GM12875 (cell line): Measurements from ENCODE around the gene BTF3.
A peak's percentile ranks its signal among the peaks of the same experiment; 100 is the strongest.
"Not testable (repeated sequence)": the region's sequence is repeated elsewhere in the genome, so short reads cannot be mapped to it uniquely, and the experiment has no call there.

Experiments
- H3K4me3 ChIP-seq: one replicate; pipeline ENCODE4 v1.5.1; 2011; ENCODE audit warnings: low read depth, low read length, control low read depth
- TF ChIP-seq, protein P1 (sequence below): IDR thresholded peaks from 2 replicates; pipeline ENCODE4 v1.5.1; 2011; ENCODE audit warnings: low read depth, mild to moderate bottlenecking, control low read depth, inconsistent platforms, low read length, moderate library complexity, borderline replicate concordance; ENCODE audit not compliant: insufficient read depth

Gene BTF3

DNA sequence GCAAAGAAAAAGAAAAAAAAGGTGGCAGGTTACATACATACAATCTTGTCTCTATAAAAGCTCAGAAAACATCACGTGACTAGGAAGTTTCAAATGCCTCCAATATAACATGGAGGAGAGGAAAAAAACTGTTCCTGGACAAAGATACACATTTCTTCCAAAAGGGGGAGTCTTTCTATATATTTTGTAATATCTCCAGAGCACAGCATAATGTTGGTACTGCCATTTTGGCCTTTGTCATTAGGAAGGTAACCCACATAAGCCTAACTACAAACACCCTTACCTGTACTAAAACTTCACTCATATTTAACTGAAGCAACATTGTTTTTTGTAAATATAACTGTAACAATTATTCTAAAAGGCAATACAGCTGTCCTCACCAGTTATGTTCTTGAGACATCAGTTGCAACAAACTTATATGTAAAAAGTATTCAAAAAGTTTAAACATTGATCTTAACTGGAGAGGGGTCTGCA is 1.2 kb upstream of the BTF3 start:
- TF ChIP-seq, protein P1, sequence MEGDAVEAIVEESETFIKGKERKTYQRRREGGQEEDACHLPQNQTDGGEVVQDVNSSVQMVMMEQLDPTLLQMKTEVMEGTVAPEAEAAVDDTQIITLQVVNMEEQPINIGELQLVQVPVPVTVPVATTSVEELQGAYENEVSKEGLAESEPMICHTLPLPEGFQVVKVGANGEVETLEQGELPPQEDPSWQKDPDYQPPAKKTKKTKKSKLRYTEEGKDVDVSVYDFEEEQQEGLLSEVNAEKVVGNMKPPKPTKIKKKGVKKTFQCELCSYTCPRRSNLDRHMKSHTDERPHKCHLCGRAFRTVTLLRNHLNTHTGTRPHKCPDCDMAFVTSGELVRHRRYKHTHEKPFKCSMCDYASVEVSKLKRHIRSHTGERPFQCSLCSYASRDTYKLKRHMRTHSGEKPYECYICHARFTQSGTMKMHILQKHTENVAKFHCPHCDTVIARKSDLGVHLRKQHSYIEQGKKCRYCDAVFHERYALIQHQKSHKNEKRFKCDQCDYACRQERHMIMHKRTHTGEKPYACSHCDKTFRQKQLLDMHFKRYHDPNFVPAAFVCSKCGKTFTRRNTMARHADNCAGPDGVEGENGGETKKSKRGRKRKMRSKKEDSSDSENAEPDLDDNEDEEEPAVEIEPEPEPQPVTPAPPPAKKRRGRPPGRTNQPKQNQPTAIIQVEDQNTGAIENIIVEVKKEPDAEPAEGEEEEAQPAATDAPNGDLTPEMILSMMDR, result no peak
- no peak overlapping the region for H3K4me3 ChIP-seq

GRCh38 chr5:73497497-73498056 is 665 bp upstream of the BTF3 start:
- TF ChIP-seq, protein P1, result no peak
- peak overlapping the region; percentile 98 for H3K4me3 ChIP-seq

DNA sequence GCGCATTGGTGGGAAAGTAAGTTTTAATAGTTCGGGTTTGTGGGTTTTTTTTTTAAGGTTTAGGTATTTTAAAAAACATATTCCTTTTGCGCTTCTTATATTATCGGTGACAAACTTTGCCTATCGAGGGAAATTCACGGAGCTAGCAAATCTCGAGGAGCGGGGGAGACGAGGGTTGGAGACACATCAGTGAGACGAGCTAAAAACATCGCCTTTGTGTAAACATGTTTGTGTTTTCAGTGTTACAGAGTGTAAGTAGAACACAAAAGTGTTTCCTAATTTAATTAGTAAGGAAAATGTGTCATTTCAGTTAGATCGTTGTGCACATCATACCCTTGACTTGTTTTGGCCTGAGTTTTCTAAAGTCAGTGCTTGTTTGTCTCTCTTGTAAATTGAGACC is 945 bp downstream of the BTF3 start:
- peak overlapping the region; percentile 98 for H3K4me3 ChIP-seq
- TF ChIP-seq, protein P1, result no peak

- no peak overlapping the region for H3K4me3 ChIP-seq
- TF ChIP-seq, protein P1, result no peak
Observed at GRCh38 chr5:73499756-73500155, 1.5 kb downstream of the BTF3 start.

- no peak overlapping the region for H3K4me3 ChIP-seq
- TF ChIP-seq, protein P1, result no peak
Observed at GRCh38 chr5:73501406-73501805, 3.2 kb downstream of the BTF3 start.

- no peak overlapping the region for H3K4me3 ChIP-seq
- TF ChIP-seq, protein P1, result no peak
Observed at GRCh38 chr5:73506459-73506955, 8.3 kb downstream of the BTF3 start.

GRCh38 chr5:73507062-73507461 is 8.8 kb downstream of the BTF3 start:
- H3K4me3 ChIP-seq, result no peak overlapping the region
- TF ChIP-seq, protein P1, result no peak

DNA sequence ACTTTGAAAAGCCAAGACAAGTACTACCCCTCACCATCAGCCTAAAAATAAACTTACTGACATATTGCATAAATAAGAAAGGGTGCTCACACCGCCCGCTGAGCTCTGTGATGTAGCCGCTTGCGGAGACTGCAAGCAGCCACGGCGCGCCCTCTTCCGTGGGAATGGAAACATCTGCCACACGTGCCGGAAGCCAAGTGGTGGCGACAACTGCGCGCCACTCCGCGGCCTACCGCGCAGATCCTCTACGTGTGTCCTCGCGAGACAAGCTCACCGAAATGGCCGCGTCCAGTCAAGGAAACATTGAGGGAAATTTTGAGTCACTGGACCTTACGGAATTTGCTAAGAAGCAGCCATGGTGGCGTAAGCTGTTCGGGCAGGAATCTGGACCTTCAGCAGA is 10.3 kb downstream of the BTF3 start:
- H3K4me3 ChIP-seq, result not testable (repeated sequence)
